Measurements from ENCODE around the gene TACSTD2. TPM values are rescaled to one million over a fixed set of nuclear protein-coding genes. Genes with fewer than 3 reads are reported as not detected.
"Not testable (repeated sequence)": the region's sequence is repeated elsewhere in the genome, so short reads cannot be mapped to it uniquely, and the experiment has no call there.

TACSTD2 gene
- total RNA-seq, 2 experiments from 2014 or later = not detected

DNA sequence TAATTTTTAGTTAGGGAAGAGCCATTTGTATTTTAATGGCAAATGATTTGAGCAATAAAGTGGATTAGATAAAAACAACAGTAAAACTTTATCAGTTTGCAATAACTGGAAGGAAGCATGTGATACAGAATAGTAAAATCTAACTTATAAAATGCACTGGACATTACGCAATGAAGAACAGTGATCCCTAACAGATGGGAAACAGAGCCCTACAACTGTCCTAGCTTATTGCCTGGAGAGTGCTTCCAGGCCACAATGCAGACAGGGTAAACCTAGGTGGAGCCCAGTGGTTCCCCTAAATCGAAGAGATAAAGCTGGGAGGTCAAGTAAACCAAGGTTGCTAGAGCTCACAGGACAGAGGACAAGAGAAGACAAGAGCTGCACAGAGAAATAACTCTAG is 37.5 kb downstream of the TACSTD2 start:
- ATAC-seq (ENCODE audit: low read depth) = no peak
- no peak overlapping the region for H3K4me3 Mint-ChIP-seq
- H3K27me3 Mint-ChIP-seq = no peaks in the 10 kb centered on the region
- H3K27ac Mint-ChIP-seq = no peak overlapping the region
- no peaks in the 10 kb centered on the region for H3K9me3 Mint-ChIP-seq
- POLR2A ChIA-PET = no interaction called here
- peaks cover 4% of the 10 kb centered on the region for H3K36me3 Mint-ChIP-seq
- no peak for DNase-seq
- no peaks in the 10 kb centered on the region for H3K4me1 Mint-ChIP-seq

DNA sequence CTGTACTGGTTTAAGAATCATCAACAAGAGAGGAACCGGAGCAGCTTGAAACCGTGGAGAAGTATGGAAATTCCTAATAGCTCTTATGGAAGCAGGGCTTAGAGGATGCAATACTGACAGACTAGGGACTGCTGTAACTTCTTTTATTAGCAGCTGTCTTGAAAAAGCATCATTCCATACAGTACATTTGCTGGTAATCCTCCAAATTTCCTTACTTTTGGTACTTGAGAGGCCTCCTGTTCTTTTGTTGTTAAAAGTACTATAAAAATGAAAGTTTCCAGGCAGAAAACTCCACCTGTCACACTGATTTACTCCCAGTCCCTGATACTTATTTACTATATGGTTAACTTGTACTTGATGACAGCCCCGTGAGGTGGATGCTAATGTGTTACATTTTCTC is 38.2 kb downstream of the TACSTD2 start:
- no peaks in the 10 kb centered on the region for H3K27me3 Mint-ChIP-seq
- peaks cover 4% of the 10 kb centered on the region for H3K36me3 Mint-ChIP-seq
- no peak for DNase-seq
- no peaks in the 10 kb centered on the region for H3K4me1 Mint-ChIP-seq
- no peak overlapping the region for H3K4me3 Mint-ChIP-seq
- ATAC-seq (ENCODE audit: low read depth) = no peak
- POLR2A ChIA-PET = no interaction called here
- no peaks in the 10 kb centered on the region for H3K9me3 Mint-ChIP-seq
- H3K27ac Mint-ChIP-seq = no peak overlapping the region

- ATAC-seq (ENCODE audit: low read depth); H3K9me3 Mint-ChIP-seq; H3K36me3 Mint-ChIP-seq; DNase-seq; H3K4me1 Mint-ChIP-seq; H3K4me3 Mint-ChIP-seq; H3K27me3 Mint-ChIP-seq; H3K27ac Mint-ChIP-seq; POLR2A ChIA-PET: not testable (repeated sequence)
Measured at GRCh38 chr1:58531842-58532241, 45.2 kb downstream of the TACSTD2 start.

GRCh38 chr1:58529284-58529683 is 47.8 kb downstream of the TACSTD2 start:
- Mint-ChIP-seq H3K9me3 (no peaks in the 10 kb centered on the region), H3K4me1 (peaks cover 1% of the 10 kb centered on the region), H3K27ac (no peak overlapping the region), H3K4me3 (no peak overlapping the region), H3K27me3 (no peaks in the 10 kb centered on the region), H3K36me3 (peaks cover 6% of the 10 kb centered on the region)
- no peak for ATAC-seq (ENCODE audit: low read depth)
- POLR2A ChIA-PET = no interaction called here
- no peak for DNase-seq

DNA sequence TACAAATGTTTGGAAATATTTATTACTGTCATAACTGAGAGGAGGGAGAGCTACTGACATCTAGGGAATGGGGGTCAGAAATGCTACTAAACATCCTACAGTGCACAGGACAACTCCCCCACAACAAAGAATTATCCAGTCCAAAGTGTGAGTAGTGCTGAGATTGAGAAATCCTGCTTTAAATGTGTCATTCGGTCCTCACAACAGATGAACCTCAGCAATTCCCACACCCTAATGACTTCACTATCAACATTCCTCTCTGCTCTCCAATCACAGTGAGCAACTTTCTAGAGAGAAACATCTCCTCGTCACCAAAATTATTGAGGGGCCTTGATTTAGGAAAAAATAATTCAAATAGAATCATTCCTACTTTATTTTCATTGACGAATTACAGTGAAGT is 48.5 kb downstream of the TACSTD2 start:
- H3K4me1 Mint-ChIP-seq = peaks cover 1% of the 10 kb centered on the region

More for the DNA sequence above, 48.5 kb downstream of the TACSTD2 start:
- H3K9me3 Mint-ChIP-seq = no peaks in the 10 kb centered on the region
- no peak overlapping the region for H3K4me3 Mint-ChIP-seq
- H3K27me3 Mint-ChIP-seq = no peaks in the 10 kb centered on the region
- no peak overlapping the region for H3K27ac Mint-ChIP-seq
- H3K36me3 Mint-ChIP-seq = peaks cover 7% of the 10 kb centered on the region
- ATAC-seq (ENCODE audit: low read depth) = no peak
- POLR2A ChIA-PET = no interaction called here
- no peak for DNase-seq

Other genes with a start within 250 kb of the TACSTD2 start
- 10 to 100 TPM; 32.0 to 38.8 TPM for gene OMA1, start 30.5 kb downstream of the TACSTD2 start, total RNA-seq
- gene MYSM1, start 122.8 kb upstream of the TACSTD2 start, total RNA-seq = 10 to 100 TPM; 52.7 to 59.6 TPM
- gene JUN, start 206.8 kb upstream of the TACSTD2 start, total RNA-seq = 10 to 100 TPM; 73.4 to 75.7 TPM